DMS153 treated with DMSO at 0.1 percent for 48 hours (cell line): ENCODE results near the gene ADAMTSL3.

Experiments used
- DNase-seq: peaks from one replicate; lab custom pipeline; 2025; ENCODE audit not compliant: unreplicated experiment; lab: John Stamatoyannopoulos, UW

ADAMTSL3 gene

GRCh38 chr15:83918011-83918410 is 264.1 kb downstream of the ADAMTSL3 start:
- DNase-seq = no peak

- no peak for DNase-seq
These were observed 265.5 kb downstream of the ADAMTSL3 start for GRCh38 chr15:83919319-83919830.

GRCh38 chr15:83919978-83920510 is 266.1 kb downstream of the ADAMTSL3 start:
- no peak for DNase-seq

GRCh38 chr15:83922649-83923294 is 268.8 kb downstream of the ADAMTSL3 start:
- DNase-seq = no peak

- DNase-seq = no peak
These were observed 272.2 kb downstream of the ADAMTSL3 start for GRCh38 chr15:83926116-83926515.

GRCh38 chr15:83927704-83928391 is 273.9 kb downstream of the ADAMTSL3 start:
- no peak for DNase-seq

- no peak for DNase-seq
These were observed 274.4 kb downstream of the ADAMTSL3 start for GRCh38 chr15:83928392-83928734.

- no peak for DNase-seq
These were observed 275.0 kb downstream of the ADAMTSL3 start for GRCh38 chr15:83928878-83929418.

- DNase-seq = no peak
These were observed 275.7 kb downstream of the ADAMTSL3 start for GRCh38 chr15:83929619-83930018.

GRCh38 chr15:83930392-83931212 is 276.7 kb downstream of the ADAMTSL3 start:
- peak; percentile 1 for DNase-seq

GRCh38 chr15:83935774-83936173 is 281.9 kb downstream of the ADAMTSL3 start:
- DNase-seq = no peak

GRCh38 chr15:83940136-83940535 is 286.2 kb downstream of the ADAMTSL3 start:
- DNase-seq = no peak

GRCh38 chr15:83943043-83943442 is 289.1 kb downstream of the ADAMTSL3 start:
- DNase-seq = no peak

- no peak for DNase-seq
These were observed 290.0 kb downstream of the ADAMTSL3 start for GRCh38 chr15:83943849-83944404.

- no peak for DNase-seq
These were observed 293.2 kb downstream of the ADAMTSL3 start for GRCh38 chr15:83947156-83947555.

GRCh38 chr15:83954506-83954905 is 300.6 kb downstream of the ADAMTSL3 start:
- no peak for DNase-seq

GRCh38 chr15:83955806-83956265 is 301.9 kb downstream of the ADAMTSL3 start:
- no peak for DNase-seq

GRCh38 chr15:83956887-83957286 is 303.0 kb downstream of the ADAMTSL3 start:
- no peak for DNase-seq

- no peak for DNase-seq
These were observed 305.6 kb downstream of the ADAMTSL3 start for GRCh38 chr15:83959477-83959876.

GRCh38 chr15:83960192-83960829 is 306.4 kb downstream of the ADAMTSL3 start:
- DNase-seq = no peak
